K562 (cell line): Measurements from ENCODE around the gene TMEM89. TPM values are rescaled to one million over a fixed set of nuclear protein-coding genes. Genes with fewer than 3 reads are reported as not detected.

Experiments used
- ATAC-seq: fragments of 200-7000 bp; cut with Tn5 transposase; 3 replicates; pipeline ENCODE4 v1.9.1; 2020; ENCODE audit warnings: moderate library complexity
- Bru-seq: library from RNA; stranded (reverse); fragments of 400-500 nt; gene quantifications from one replicate; lab custom pipeline; 2021; lab: Mats Ljungman, UMichigan
- BruChase-seq, 2 experiments: library from RNA; stranded (reverse); fragments of 400-500 nt; gene quantifications; one replicate each; lab custom pipeline; 2021; lab: Mats Ljungman, UMichigan
- BruUV-seq: library from RNA; stranded (reverse); fragments of 400-500 nt; replicated peaks from 2 replicates; lab custom pipeline; 2021; lab: Mats Ljungman, UMichigan
- CTCF ChIA-PET: fragments of 300-600 bp; formaldehyde crosslinking; extraction: SDS; loops from one replicate; lab custom pipeline; 2021; ENCODE audit warnings: low intra/inter-chr PET ratio; lab: Yijun Ruan, JAX
- POLR2A ChIA-PET: fragments of 300-600, 350-650 bp; sonication (Branson Sonifier 250); formaldehyde crosslinking; extraction: SDS; loops from one replicate; lab custom pipeline; 2021; ENCODE audit warnings: antibody characterized with exemption, inconsistent platforms; lab: Yijun Ruan, JAX
- DNase-seq, 4 experiments: peaks; one replicate each; pipeline versions ENCODE4 v3.0.0 to v3.0.0-alpha.2; 2011 to 2018; ENCODE audit warnings: low spot score in 3 of 4, mixed read lengths in 3 of 4; ENCODE audit errors: extremely low read depth in 1 of 4
- FAIRE-seq: peaks from 2 replicates; lab custom pipeline; 2011; peaks lifted over from hg19 to GRCh38; lab: Jason Lieb, UNC
- H2AFZ ChIP-seq: 2 replicates; pipeline ENCODE4 v1.6.0; 2011; ENCODE audit warnings: low read depth, low read length, control low read depth, inconsistent platforms
- H3K27ac ChIP-seq: fragments of 200-600 bp; 3 replicates; pipeline ENCODE4 v1.8.0; 2011; ENCODE audit warnings: low read depth, mild to moderate bottlenecking, control low read depth, inconsistent platforms, low read length, moderate library complexity, mixed read lengths; ENCODE audit errors: extremely low read depth
- H3K27me3 ChIP-seq, 2 experiments: fragments of 300-600 bp in 1 of 2; 2 replicates in 1 of 2; 3 replicates in 1 of 2; pipeline versions ENCODE4 v1.6.0 to v1.8.0; 2011; ENCODE audit warnings: inconsistent platforms in 2 of 2, low read length in 2 of 2, mild to moderate bottlenecking in 1 of 2, mixed read lengths in 1 of 2, moderate library complexity in 1 of 2; ENCODE audit not compliant: control insufficient read depth in 2 of 2, insufficient read depth in 2 of 2
- H3K36me3 ChIP-seq: fragments of 300-600 bp; 3 replicates; pipeline ENCODE4 v1.8.0; 2011; ENCODE audit warnings: mild to moderate bottlenecking, low read length, inconsistent platforms; ENCODE audit not compliant: control insufficient read depth, insufficient read depth
- H3K4me1 ChIP-seq, 2 experiments: fragments of 200-600 bp in 1 of 2; replicated peaks in 1 of 2; 2 replicates in 1 of 2; 3 replicates in 1 of 2; pipeline versions ENCODE4 v1.5.1 to v1.8.0; 2011; ENCODE audit warnings: inconsistent platforms in 2 of 2, low read length in 2 of 2, mild to moderate bottlenecking in 1 of 2, mixed read lengths in 1 of 2, moderate library complexity in 1 of 2; ENCODE audit not compliant: control insufficient read depth in 2 of 2, insufficient read depth in 2 of 2
- H3K4me2 ChIP-seq: 2 replicates; pipeline ENCODE4 v1.6.1; 2011; ENCODE audit warnings: low read length, control low read depth, inconsistent platforms, mixed read lengths; ENCODE audit not compliant: insufficient read depth
- H3K4me3 ChIP-seq: fragments of 200-600 bp; sonication (generic), shearing (Covaris generic); 2 replicates; pipeline ENCODE4 v1.5.1; 2016; ENCODE audit warnings: control low read depth, inconsistent platforms
- H3K79me2 ChIP-seq: fragments of 200-600 bp; 3 replicates; pipeline ENCODE4 v1.8.0; 2011; ENCODE audit warnings: low read length, inconsistent platforms; ENCODE audit not compliant: control insufficient read depth, insufficient read depth
- H3K9ac ChIP-seq, 2 experiments: 2 replicates each; pipeline versions ENCODE4 v1.6.0 to v1.6.1; 2011; ENCODE audit warnings: low read depth in 2 of 2, low read length in 2 of 2, control low read depth in 1 of 2, inconsistent platforms in 1 of 2, mild to moderate bottlenecking in 1 of 2, mixed read lengths in 1 of 2; ENCODE audit not compliant: insufficient read depth in 1 of 2
- H3K9me1 ChIP-seq: one replicate; pipeline ENCODE4 v1.6.0; 2011; ENCODE audit warnings: inconsistent platforms, mild to moderate bottlenecking, low read length, moderate library complexity; ENCODE audit not compliant: control insufficient read depth, insufficient read depth
- H3K9me3 ChIP-seq: replicated peaks from 2 replicates; pipeline ENCODE4 v1.5.1; 2011; ENCODE audit warnings: low read depth, low read length, inconsistent platforms; ENCODE audit not compliant: control insufficient read depth, insufficient read depth
- H4K20me1 ChIP-seq: replicated peaks from 2 replicates; pipeline ENCODE4 v1.6.1; 2011; ENCODE audit warnings: low read length, inconsistent platforms, mixed read lengths; ENCODE audit not compliant: control insufficient read depth, insufficient read depth
- FOXJ2 ChIP-seq: fragments of 200-800 bp; sonication (Bioruptor generic); IDR thresholded peaks from 2 replicates; pipeline ENCODE4 v1.6.1; 2016; ENCODE audit warnings: missing genetic modification characterization, missing compliant biosample characterization
- POLR2G ChIP-seq: fragments of 200-400 bp; formaldehyde crosslinking; IDR thresholded peaks from 2 replicates; pipeline ENCODE4 v1.6.1; 2017; ENCODE audit warnings: low read depth, mild to moderate bottlenecking, antibody characterized with exemption, low read length, moderate library complexity
- RBFOX2 ChIP-seq: fragments of 200-400 bp; formaldehyde crosslinking; IDR thresholded peaks from 2 replicates; pipeline ENCODE4 v1.6.1; 2017; ENCODE audit warnings: low read depth, mild to moderate bottlenecking, low read length, moderate library complexity
- RNF2 ChIP-seq: sonication (generic); IDR thresholded peaks from 2 replicates; pipeline ENCODE4 v1.6.1; 2016
- WGBS: fragments of 100-300 bp; shearing (Covaris generic); methylation state at CpG from one replicate; pipeline ENCODE4 v1.1.6; 2016; ENCODE audit warnings: low coverage, mixed read lengths; ENCODE audit not compliant: insufficient coverage; ENCODE audit errors: missing lambda C conversion rate; 5-methylcytosine and 5-hydroxymethylcytosine counted together
- in situ Hi-C: fragments of 300-500 bp; cut with MboI; formaldehyde crosslinking; loops from 4 replicates; pipeline ENCODE4 v1.15.0; 2018; ENCODE audit warnings: inconsistent platforms, mixed read lengths
- intact Hi-C: fragments of 100-400 bp; cut with micrococcal nuclease; formaldehyde crosslinking; loops from 2 replicates; pipeline ENCODE4 v1.14.2; 2022
- long read RNA-seq, 3 experiments: library from polyadenylated mRNA in 2 of 3; library from RNA in 1 of 3; unstranded in 2 of 3; stranded (forward) in 1 of 3; transcript quantifications; one replicate each; pipeline ENCODE4 v2.0.0, GENCODE V29; 2019 to 2022
- polyA minus RNA-seq, 3 experiments: library from RNA; depleted of rRNA, polyadenylated mRNA; stranded (reverse); fragments of >200 nt; gene quantifications; 2 replicates each; pipeline ENCODE4 v1.2.3, GENCODE V29; 2011
- polyA plus RNA-seq, 8 experiments: library from polyadenylated mRNA; depleted of rRNA in 4 of 8; stranded (reverse) in 5 of 8; unstranded in 3 of 8; fragments of >200 nt; fragmentation: Nextera tagmentation in 2 of 8; fragmentation: Illumina TruSeq in 1 of 8; extraction: Ambion mirVana in 2 of 8; extraction: Trizol in 1 of 8; gene quantifications; 2 replicates each; pipeline versions ENCODE4 v1.2.1 to v1.2.3, GENCODE V29; 2011 to 2014; ENCODE audit warnings: inconsistent platforms in 1 of 8, missing spikeins in 1 of 8
- total RNA-seq, 7 experiments: library from RNA; depleted of rRNA in 6 of 7; stranded (reverse); fragments of >200 nt in 6 of 7; fragmentation: Illumina TruSeq in 2 of 7; extraction: Trizol in 2 of 7; gene quantifications; 2 replicates each; pipeline versions ENCODE4 v1.2.1 to v1.2.3, GENCODE V29; 2011 to 2021; ENCODE audit warnings: low replicate concordance in 1 of 7

TMEM89 gene, protein sequence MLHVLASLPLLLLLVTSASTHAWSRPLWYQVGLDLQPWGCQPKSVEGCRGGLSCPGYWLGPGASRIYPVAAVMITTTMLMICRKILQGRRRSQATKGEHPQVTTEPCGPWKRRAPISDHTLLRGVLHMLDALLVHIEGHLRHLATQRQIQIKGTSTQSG
- total RNA-seq (2011; cell fraction: chromatin; rRNA removed; ENCODE audit: low replicate concordance): not detected in 2 replicates
- total RNA-seq (2011; cell fraction: nucleolus; rRNA removed): not detected in 2 replicates
- total RNA-seq (2011; cell fraction: nucleoplasm; rRNA removed): not detected in 2 replicates
- total RNA-seq (2014; rRNA removed): not detected in 2 replicates
- not detected in 2 replicates for total RNA-seq (2014; rRNA removed; fragmentation: Illumina TruSeq; extraction: Trizol)
- not detected in 2 replicates for total RNA-seq (2015; rRNA removed; fragmentation: Illumina TruSeq; extraction: Trizol)
- total RNA-seq (2021): not detected in 2 replicates
- polyA plus RNA-seq (2011; rRNA removed): not detected in 2 replicates
- polyA plus RNA-seq (2011; cell fraction: cytosol; rRNA removed): not detected in 2 replicates
- polyA plus RNA-seq (2011; cell fraction: nucleus; rRNA removed): not detected in 2 replicates
- polyA plus RNA-seq (2012): not detected in 2 replicates
- polyA plus RNA-seq (2014; fragmentation: Illumina TruSeq; extraction: Trizol): not detected in 2 replicates
- not detected for polyA plus RNA-seq (2014; fragmentation: Nextera tagmentation; extraction: Ambion mirVana)
- not detected in 2 replicates for polyA plus RNA-seq (2014; rRNA removed)
- not detected in 2 replicates for polyA minus RNA-seq (2011; rRNA and poly(A)+ RNA removed)
- polyA minus RNA-seq (2011; cell fraction: cytosol; rRNA and poly(A)+ RNA removed): not detected in 2 replicates
- polyA minus RNA-seq (2011; cell fraction: nucleus; rRNA and poly(A)+ RNA removed): not detected in 2 replicates
- percentile 40 among the genes with signal in this experiment for Bru-seq, nascent RNA
- BruChase-seq, experiment 1, labeled RNA remaining after a 2-hour chase: percentile 36 among the genes with signal in this experiment
- BruChase-seq, experiment 2, labeled RNA remaining after a 6-hour chase: not detected
- long read RNA-seq, experiment 1: 0 reads
- long read RNA-seq, experiment 2: 0 reads
- long read RNA-seq, experiment 3: 0 reads

DNA sequence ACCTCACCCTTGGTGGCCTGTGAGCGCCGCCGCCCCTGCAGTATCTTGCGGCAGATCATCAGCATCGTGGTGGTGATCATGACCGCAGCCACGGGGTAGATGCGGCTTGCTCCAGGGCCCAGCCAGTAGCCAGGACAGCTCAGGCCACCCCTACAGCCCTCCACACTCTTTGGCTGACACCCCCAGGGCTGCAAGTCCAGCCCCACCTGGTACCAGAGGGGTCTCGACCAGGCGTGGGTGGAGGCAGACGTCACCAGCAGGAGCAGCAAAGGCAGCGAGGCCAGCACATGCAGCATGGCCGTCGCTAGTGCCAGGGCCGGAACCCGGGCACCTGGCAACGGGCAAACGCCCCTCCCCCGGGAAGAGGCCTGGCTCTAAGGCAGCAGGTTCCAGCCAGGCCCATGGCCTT, at the start of gene TMEM89:
TMEM89 (minus strand) TSS at position 309 of the 409 bp plus-strand sequence; CDS start at position 296, 13 bp downstream.
- no peak for DNase-seq
- 52% methylated on average over 15 of the region's 19 CpGs for WGBS
- Histone ChIP-seq H2AFZ (no peak within 1 kb of the TSS), H3K9me1 (no peaks in the 10 kb centered on the region), H3K9me3 (peaks cover 6% of the 10 kb centered on the region; the same call in 1 of the 2 replicates), H3K27ac (no peak within 1 kb of the TSS), H3K9ac (peak within 1 kb of the TSS in 1 of 2 experiments; percentile 5; a peak in 1 of 4 replicates), H3K4me3 (no peak within 1 kb of the TSS), H3K27me3 (no peaks in the 10 kb centered on the region), H3K4me1 (peaks cover 0 to 7% of the 10 kb centered on the region in 2 experiments; a peak in 2 of 5 replicates)
- no peak for FAIRE-seq
- ChIA-PET CTCF (no interaction called here), POLR2A (interaction anchor here (0.5 to 0.9 kb wide), 2 partner anchors 12 to 1059 kb away, joined by 3 to 5 read pairs; no protein-coding TSS in a partner anchor)
- no peak for TF ChIP-seq FOXJ2 (tag)
- TF ChIP-seq RBFOX2: 0 out of 2 replicates have a peak, but pooled peaks have one; percentile 21
- TF ChIP-seq RNF2: no peak
- TF ChIP-seq POLR2G: 0 out of 2 replicates have a peak, but pooled peaks have one; percentile 14
- TF ChIP-seq, all 486 proteins: peak for 2
- BruUV-seq: no TSS peak
- peaks cover 15% of the 10 kb centered on the region; the same call in 1 of the 3 replicates for H3K36me3 ChIP-seq
- no peaks in the 10 kb centered on the region for H3K79me2 ChIP-seq
- H3K4me2 ChIP-seq: no peak within 1 kb of the TSS
- no peaks in the 10 kb centered on the region for H4K20me1 ChIP-seq
- intact Hi-C loops: no loop called here
- ATAC-seq: no peak
- in situ Hi-C loops: no loop called here
